SK-N-SH (cell line): Measurements from ENCODE around the gene FOS.

ENCODE experiments used
- CHD2 ChIP-seq: fragments of 150-350 bp; IDR thresholded peaks from 2 replicates; pipeline ENCODE4 v1.6.1; 2018; ENCODE audit warnings: low read length; ENCODE audit not compliant: partially characterized antibody
- CTCF ChIP-seq: fragments of 200-600 bp; sonication (generic); IDR thresholded peaks from 2 replicates; pipeline ENCODE4 v1.6.1; 2017; ENCODE audit warnings: antibody characterized with exemption, mild to moderate bottlenecking, moderate library complexity
- EZH2phosphoT487 ChIP-seq: fragments of 200-600 bp; sonication (generic); IDR thresholded peaks from 2 replicates; pipeline ENCODE4 v1.6.1; 2017; ENCODE audit warnings: low read depth, mixed run types, mild to moderate bottlenecking, antibody characterized with exemption, moderate library complexity, borderline replicate concordance
- FOSL2 ChIP-seq: IDR thresholded peaks from 2 replicates; pipeline ENCODE4 v1.4.0; 2012; ENCODE audit warnings: low read depth, mild to moderate bottlenecking, moderate library complexity, borderline replicate concordance
- FOXJ3 ChIP-seq: sonication (generic); formaldehyde crosslinking; IDR thresholded peaks from 2 replicates; pipeline ENCODE4 v1.5.1; 2020; ENCODE audit warnings: mild to moderate bottlenecking, missing genetic modification reagents
- MAX ChIP-seq: IDR thresholded peaks from 2 replicates; pipeline ENCODE4 v1.4.0; 2012; ENCODE audit warnings: low read depth
- MXI1 ChIP-seq: IDR thresholded peaks from 2 replicates; pipeline ENCODE4 v1.6.1; 2012; ENCODE audit warnings: mild to moderate bottlenecking, low read depth, low read length, improper control_type of control experiment
- NRF1 ChIP-seq: IDR thresholded peaks from 2 replicates; pipeline ENCODE4 v1.6.1; 2012; ENCODE audit warnings: low read depth, mild to moderate bottlenecking, low read length
- POLR2AphosphoS5 ChIP-seq: IDR thresholded peaks from 2 replicates; pipeline ENCODE4 v1.6.1; 2012; ENCODE audit warnings: low read depth, low read length
- REST ChIP-seq: IDR thresholded peaks from 2 replicates; pipeline ENCODE4 v1.6.1; 2012; ENCODE audit warnings: mild to moderate bottlenecking, low read depth, low read length, moderate library complexity
- SIN3A ChIP-seq: IDR thresholded peaks from 2 replicates; pipeline ENCODE4 v1.6.1; 2012; ENCODE audit warnings: low read depth, mild to moderate bottlenecking, low read length, moderate library complexity, borderline replicate concordance
- TAF1 ChIP-seq: IDR thresholded peaks from 2 replicates; pipeline ENCODE4 v1.6.1; 2012; ENCODE audit warnings: low read depth, mild to moderate bottlenecking, low read length, moderate library complexity, borderline replicate concordance
- YY1 ChIP-seq: IDR thresholded peaks from 2 replicates; pipeline ENCODE4 v1.4.0; 2012; ENCODE audit warnings: low read depth, mild to moderate bottlenecking
- TF ChIP-seq, protein P1 (sequence below): IDR thresholded peaks from 2 replicates; pipeline ENCODE4 v1.4.0; 2012; ENCODE audit warnings: low read depth, borderline replicate concordance

GRCh38 chr14:75261820-75262219 lies 16.8 kb upstream of the FOS start:
- TF ChIP-seq CTCF: no peak
- TF ChIP-seq POLR2AphosphoS5: no peak
- TF ChIP-seq TAF1: no peak
- TF ChIP-seq SIN3A: no peak
- TF ChIP-seq MAX: no peak
- TF ChIP-seq, protein P1, sequence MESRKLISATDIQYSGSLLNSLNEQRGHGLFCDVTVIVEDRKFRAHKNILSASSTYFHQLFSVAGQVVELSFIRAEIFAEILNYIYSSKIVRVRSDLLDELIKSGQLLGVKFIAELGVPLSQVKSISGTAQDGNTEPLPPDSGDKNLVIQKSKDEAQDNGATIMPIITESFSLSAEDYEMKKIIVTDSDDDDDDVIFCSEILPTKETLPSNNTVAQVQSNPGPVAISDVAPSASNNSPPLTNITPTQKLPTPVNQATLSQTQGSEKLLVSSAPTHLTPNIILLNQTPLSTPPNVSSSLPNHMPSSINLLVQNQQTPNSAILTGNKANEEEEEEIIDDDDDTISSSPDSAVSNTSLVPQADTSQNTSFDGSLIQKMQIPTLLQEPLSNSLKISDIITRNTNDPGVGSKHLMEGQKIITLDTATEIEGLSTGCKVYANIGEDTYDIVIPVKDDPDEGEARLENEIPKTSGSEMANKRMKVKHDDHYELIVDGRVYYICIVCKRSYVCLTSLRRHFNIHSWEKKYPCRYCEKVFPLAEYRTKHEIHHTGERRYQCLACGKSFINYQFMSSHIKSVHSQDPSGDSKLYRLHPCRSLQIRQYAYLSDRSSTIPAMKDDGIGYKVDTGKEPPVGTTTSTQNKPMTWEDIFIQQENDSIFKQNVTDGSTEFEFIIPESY: no peak
- TF ChIP-seq REST: no peak
- no peak for TF ChIP-seq MXI1
- no peak for TF ChIP-seq NRF1
- TF ChIP-seq YY1: no peak
- TF ChIP-seq EZH2phosphoT487: no peak
- no peak for TF ChIP-seq FOXJ3 (CRISPR knock-in tag)
- TF ChIP-seq CHD2: no peak
- no peak for TF ChIP-seq FOSL2
